Glutamatergic neuron (in vitro differentiated cells): ENCODE data around the gene LBX1. TPM values are rescaled to one million over a fixed set of nuclear protein-coding genes. Genes with fewer than 3 reads are reported as not detected.

Experiments
- DNase-seq: peaks from one replicate; pipeline ENCODE4 v3.0.0; 2022
- H3K27ac Mint-ChIP-seq: one replicate; pipeline ENCODE4 v1.8.0; 2020; ENCODE audit warnings: mild to moderate bottlenecking, mixed read lengths, inconsistent platforms; ENCODE audit not compliant: unreplicated experiment
- H3K27me3 Mint-ChIP-seq: one replicate; pipeline ENCODE4 v1.8.0; 2020; ENCODE audit warnings: mild to moderate bottlenecking, moderate library complexity, mixed read lengths, inconsistent platforms; ENCODE audit not compliant: unreplicated experiment
- H3K36me3 Mint-ChIP-seq: one replicate; pipeline ENCODE4 v1.8.0; 2020; ENCODE audit warnings: mild to moderate bottlenecking, mixed read lengths, inconsistent platforms; ENCODE audit not compliant: unreplicated experiment
- H3K4me1 Mint-ChIP-seq: one replicate; pipeline ENCODE4 v1.8.0; 2020; ENCODE audit warnings: mild to moderate bottlenecking, low read depth, mixed read lengths, inconsistent platforms; ENCODE audit not compliant: unreplicated experiment
- H3K4me3 Mint-ChIP-seq: one replicate; pipeline ENCODE4 v1.8.0; 2020; ENCODE audit warnings: mild to moderate bottlenecking, mixed read lengths, inconsistent platforms; ENCODE audit not compliant: unreplicated experiment
- H3K9me3 Mint-ChIP-seq: one replicate; pipeline ENCODE4 v1.8.0; 2020; ENCODE audit warnings: mild to moderate bottlenecking, moderate library complexity, mixed read lengths, inconsistent platforms; ENCODE audit not compliant: unreplicated experiment
- total RNA-seq: library from RNA; stranded (reverse); fragmentation: NEBNext Ultra II Directional; extraction: Animal tissue kit (Norgen Biotek cat#: 25700); gene quantifications from one replicate; pipeline ENCODE4 v1.2.1, GENCODE V29; 2021; ENCODE audit not compliant: unreplicated experiment
- TF ChIP-seq, protein P1 (sequence below): fragments of 200-600 bp; sonication (generic); IDR thresholded peaks from one replicate; pipeline ENCODE4 v1.5.0; 2021; ENCODE audit not compliant: partially characterized antibody, unreplicated experiment

LBX1 gene
- total RNA-seq, 1 donor from 2014 or later = not detected

DNA sequence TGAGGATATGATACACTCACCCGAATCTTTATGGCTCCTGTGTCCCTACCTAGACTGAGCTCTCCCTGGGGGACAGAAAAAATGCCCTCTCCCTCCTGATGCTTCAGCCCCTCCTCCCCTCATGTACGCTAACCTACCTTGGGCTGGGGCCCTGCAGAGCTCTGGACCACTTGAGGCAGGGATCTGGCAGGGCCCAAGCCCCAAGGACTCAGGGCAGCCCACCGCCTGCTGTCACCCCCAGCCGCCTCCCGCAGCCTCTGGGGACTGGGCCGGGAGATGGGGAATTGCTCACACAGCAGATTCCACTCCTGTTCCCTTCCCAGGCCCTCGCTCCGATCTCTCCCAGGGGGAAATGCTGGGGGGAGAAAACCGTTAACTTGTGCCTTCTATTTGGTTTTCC lies 32.9 kb upstream of the LBX1 start:
- H3K36me3 Mint-ChIP-seq = no peaks in the 10 kb centered on the region
- no peak for DNase-seq
- H3K4me1 Mint-ChIP-seq = peaks cover 15% of the 10 kb centered on the region
- no peak overlapping the region for H3K4me3 Mint-ChIP-seq
- H3K9me3 Mint-ChIP-seq = peaks cover 7% of the 10 kb centered on the region
- no peaks in the 10 kb centered on the region for H3K27me3 Mint-ChIP-seq
- no peak overlapping the region for H3K27ac Mint-ChIP-seq
- TF ChIP-seq, protein P1, sequence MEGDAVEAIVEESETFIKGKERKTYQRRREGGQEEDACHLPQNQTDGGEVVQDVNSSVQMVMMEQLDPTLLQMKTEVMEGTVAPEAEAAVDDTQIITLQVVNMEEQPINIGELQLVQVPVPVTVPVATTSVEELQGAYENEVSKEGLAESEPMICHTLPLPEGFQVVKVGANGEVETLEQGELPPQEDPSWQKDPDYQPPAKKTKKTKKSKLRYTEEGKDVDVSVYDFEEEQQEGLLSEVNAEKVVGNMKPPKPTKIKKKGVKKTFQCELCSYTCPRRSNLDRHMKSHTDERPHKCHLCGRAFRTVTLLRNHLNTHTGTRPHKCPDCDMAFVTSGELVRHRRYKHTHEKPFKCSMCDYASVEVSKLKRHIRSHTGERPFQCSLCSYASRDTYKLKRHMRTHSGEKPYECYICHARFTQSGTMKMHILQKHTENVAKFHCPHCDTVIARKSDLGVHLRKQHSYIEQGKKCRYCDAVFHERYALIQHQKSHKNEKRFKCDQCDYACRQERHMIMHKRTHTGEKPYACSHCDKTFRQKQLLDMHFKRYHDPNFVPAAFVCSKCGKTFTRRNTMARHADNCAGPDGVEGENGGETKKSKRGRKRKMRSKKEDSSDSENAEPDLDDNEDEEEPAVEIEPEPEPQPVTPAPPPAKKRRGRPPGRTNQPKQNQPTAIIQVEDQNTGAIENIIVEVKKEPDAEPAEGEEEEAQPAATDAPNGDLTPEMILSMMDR = no peak

DNA sequence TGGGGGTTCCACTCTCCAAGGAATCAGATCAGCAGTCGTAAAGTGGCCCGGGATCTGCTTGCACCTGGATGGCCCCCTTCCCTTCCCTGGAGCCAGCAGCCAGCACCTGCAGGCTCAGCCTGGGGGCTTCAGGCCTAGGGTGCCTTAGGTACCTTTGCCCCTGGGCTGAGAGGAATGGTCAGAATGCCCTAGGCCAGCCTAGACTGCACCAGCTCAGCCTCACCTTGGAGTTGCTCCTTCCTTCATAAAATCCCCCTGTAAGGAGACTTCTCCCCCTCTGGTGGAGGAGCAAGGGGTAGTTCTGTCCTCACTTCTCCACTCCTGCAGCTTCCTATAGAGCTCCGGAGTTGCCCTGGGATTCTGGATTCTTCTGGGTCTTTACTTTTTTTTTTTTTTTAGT lies 32.4 kb upstream of the LBX1 start:
- no peak for DNase-seq
- Mint-ChIP-seq H3K27ac (no peak overlapping the region), H3K9me3 (peaks cover 7% of the 10 kb centered on the region), H3K4me1 (peaks cover 15% of the 10 kb centered on the region), H3K4me3 (no peak overlapping the region), H3K36me3 (no peaks in the 10 kb centered on the region), H3K27me3 (no peaks in the 10 kb centered on the region)
- TF ChIP-seq, protein P1 = no peak

DNA sequence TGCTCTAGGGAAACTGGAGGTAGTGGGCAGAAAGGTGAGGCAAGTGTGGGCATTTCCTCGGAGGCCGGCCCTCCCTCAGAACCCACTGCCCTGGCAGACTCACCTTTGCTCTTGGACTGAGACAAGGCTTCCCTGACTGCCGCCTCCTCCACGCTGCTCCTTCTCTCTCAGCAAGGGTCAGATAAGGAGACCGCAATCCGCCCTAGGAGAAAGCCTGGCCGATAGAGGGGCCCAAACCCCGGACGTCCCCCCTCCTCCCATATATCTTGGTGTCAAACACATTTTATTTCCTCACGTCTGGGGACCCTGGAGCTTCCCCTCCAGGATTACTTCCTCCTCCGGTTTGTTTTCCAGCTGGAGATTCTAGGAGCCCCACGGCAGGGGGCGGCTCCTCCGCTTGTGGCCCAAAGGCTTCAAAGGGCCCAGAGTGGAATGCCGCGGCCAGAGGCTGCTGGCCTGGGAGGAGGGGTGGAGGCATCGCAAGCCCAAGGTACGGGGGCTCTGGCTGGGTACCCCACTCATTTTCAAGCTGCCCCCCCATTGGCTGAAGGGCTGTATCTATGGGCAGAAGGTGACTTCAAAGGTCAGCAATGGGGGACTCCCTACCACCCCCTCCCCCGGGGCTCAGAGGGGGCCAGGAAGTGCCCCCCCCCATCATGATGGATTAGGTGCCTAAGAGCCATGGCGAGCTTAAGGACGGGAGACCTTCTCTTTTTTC lies 31.7 kb upstream of the LBX1 start:
- no peaks in the 10 kb centered on the region for H3K36me3 Mint-ChIP-seq
- TF ChIP-seq, protein P1 = no peak
- H3K4me3 Mint-ChIP-seq = no peak overlapping the region
- H3K27me3 Mint-ChIP-seq = no peaks in the 10 kb centered on the region
- peaks cover 15% of the 10 kb centered on the region for H3K4me1 Mint-ChIP-seq
- H3K9me3 Mint-ChIP-seq = peaks cover 7% of the 10 kb centered on the region
- no peak for DNase-seq
- no peak overlapping the region for H3K27ac Mint-ChIP-seq

DNA sequence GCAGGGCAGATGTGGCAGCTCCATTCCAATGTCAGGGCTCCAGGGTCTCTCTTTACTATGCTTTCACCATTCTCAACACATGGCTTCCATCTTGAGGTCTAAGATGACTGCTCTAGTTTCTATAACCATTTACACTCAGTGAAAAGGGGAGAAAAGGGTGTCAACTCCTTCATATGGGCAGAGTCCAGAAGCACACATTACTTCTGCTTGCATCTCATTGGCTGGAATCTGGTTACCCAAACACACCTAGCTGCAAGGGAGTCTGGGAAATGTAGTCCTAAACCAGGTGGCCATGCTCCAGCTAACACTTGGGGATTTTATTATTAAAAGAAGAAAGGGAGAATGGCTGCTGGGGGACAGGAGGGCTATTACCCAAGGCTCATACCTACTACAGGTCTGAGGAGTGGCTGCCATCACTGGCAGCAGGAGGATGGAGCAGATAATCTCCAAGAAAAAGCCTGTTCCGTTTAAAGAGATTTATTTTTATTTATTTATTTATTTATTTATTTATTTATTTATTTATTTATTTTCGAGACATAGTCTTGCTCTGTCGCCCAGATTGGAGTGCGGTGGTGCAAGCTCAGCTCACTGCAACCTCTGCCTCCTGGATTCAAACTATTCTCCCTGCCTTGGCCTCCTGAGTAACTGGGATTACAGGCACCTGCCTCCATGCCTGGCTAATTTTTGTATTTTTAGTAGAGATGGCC lies 29.1 kb upstream of the LBX1 start:
- Mint-ChIP-seq H3K4me1 (peaks cover 13% of the 10 kb centered on the region), H3K9me3 (peaks cover 8% of the 10 kb centered on the region), H3K36me3 (no peaks in the 10 kb centered on the region), H3K4me3 (no peak overlapping the region), H3K27me3 (peaks cover 7% of the 10 kb centered on the region), H3K27ac (no peak overlapping the region)
- TF ChIP-seq, protein P1 = no peak
- no peak for DNase-seq

DNA sequence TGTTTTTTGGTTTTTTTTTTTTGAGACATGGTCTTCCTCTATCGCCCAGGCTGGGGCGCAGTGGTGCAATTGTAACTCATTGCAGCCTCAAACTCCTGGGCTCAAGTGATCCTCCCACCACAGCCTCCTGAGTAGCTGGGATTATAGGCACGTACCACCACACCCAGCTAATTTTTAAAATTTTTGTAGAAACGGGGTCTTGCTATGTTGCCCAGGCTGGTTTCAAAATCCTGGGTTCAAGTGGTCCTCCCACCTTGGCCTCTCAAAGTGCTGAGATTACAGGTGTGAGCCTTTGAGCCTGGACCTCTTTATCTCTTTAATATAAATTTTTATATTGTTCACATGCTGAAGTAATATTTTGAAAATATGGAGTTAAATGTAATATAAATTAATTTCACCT lies 28.2 kb upstream of the LBX1 start:
- H3K36me3 Mint-ChIP-seq = no peaks in the 10 kb centered on the region
- no peak overlapping the region for H3K27ac Mint-ChIP-seq
- TF ChIP-seq, protein P1 = no peak
- H3K27me3 Mint-ChIP-seq = peaks cover 7% of the 10 kb centered on the region
- no peak overlapping the region for H3K4me3 Mint-ChIP-seq
- H3K4me1 Mint-ChIP-seq = peaks cover 4% of the 10 kb centered on the region
- no peak for DNase-seq
- H3K9me3 Mint-ChIP-seq = peaks cover 6% of the 10 kb centered on the region
